Medulla oblongata (tissue), 1 donor: ENCODE data around the gene LEF1.

Source experiments
- DNase-seq: peaks from one replicate; pipeline ENCODE4 v3.0.0-alpha.2; 2015; ENCODE audit errors: extremely low spot score

LEF1 gene

DNA sequence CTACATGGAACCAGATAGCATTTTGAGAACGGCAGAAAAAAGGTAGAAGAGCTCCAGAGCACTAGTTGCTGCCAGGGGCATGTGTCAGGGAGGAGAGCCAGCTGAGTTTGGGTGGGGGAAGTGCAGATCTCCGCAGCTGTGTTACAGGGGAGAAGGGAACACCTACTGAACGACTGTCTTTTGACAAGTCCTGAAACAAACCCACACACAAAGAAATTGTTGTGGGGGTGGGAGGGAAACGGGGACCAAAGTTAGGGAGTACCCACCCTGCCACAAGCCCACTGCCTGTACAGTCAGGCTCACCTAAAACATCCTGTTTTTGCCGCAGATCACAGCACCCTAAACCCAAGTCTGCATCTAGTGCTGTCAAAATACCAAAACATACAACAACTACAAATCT, 55.5 kb downstream of the LEF1 start:
- DNase-seq: no peak

DNA sequence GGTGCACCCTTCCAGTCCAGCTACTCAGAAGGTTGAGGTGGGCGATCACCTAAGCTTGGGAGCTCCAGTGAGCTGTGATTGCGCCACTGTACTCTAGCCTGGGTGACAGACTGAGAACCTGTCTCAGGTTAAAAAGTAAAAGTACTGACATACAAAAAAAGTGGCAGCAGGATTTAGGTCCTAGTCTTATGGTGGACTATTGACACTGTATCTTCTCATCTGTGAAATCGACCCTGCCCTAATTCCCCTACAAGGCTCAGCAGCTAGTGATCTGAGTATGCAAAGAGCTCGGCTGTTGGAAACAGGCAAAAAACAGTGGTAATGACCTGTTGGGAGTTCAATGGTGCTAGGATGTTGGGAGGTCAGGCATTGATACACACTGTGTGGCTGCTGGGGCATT, 57.0 kb downstream of the LEF1 start:
- DNase-seq: no peak

DNA sequence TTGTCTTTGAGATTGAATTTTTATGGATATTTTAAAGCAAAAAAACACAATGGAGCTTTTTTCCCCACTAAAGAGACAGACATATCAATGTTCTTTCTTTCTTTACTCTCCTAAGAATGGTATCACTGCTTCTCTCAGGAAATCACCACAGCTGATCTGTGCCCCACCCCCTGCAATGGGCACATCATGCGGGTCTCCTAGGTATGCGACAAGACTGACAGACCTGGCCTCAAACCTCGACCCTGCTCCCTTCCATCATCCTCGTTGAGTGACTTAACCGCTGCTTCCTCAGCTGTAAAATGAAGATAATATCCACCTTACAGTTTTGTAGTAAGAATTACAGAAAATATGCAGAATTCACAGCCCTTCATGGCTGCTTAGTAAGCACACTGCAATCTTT, 58.3 kb downstream of the LEF1 start:
- DNase-seq: no peak

DNA sequence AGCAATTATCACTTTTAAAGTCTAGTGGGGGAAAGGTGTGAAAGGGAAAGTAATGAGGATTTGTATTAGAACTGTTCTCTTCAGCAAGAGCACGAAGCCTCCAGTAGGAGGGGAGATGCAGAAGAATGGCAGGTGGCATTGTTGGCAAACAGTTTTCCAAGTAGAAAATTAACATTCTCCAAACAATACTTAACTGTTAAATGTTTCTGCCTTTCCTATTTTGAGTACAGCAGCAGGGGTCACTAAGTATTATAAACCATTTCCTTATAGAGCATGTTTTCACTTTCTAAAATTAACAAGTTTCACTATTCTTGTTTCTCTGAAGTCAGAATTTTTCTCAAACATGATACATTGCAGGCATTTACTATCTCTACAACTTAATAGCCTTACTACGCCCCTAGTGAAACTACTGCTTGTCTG, 58.7 kb downstream of the LEF1 start:
- DNase-seq: no peak

DNA sequence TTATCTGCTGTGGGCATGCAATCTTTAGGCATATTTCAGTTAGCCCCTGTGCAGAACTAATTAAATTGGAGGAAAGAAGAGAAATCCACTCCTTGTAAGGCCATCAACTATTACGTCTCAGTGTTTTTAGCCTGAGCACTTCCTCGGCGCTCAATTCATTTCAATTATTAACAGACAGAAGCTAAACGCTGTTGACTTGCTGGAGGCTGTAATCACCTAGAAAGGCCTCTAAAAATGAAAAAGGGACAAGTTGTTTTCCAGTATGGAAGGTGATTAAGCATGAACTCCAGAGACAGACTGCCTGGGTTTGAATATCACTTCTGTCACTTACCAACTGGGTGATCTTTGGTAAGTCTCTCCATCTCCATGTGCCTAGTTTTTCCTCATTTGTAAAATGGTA, 59.6 kb downstream of the LEF1 start:
- no peak for DNase-seq

DNA sequence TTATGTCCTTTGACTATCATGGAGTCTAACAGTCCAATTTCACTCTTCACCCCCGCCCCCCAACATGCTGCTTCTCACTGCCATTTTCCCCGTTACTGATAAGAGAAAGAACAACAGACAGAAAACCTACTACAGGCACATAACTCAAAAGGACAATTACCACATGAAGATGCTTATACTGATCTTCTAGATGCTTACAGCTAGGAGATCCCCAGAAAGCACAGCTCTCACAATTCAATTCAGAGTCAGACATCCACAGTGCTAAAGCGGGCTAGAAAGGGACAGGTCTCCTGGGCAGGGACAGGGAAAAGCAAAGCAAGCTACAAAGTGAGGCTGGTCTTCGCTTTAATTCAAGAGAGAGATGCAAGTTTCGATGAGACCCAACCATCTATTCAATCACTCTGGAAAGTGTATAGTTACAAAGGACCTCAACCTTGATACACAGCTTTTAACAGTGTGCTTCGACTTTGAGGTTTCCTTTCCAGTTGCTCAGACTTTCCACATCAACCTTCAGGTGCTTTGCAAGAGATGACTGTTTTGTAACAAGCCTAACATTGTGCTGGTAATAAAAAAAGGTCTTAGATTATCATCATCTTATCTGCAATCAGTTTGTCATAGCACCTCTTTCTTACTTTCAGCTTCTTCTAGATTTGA, 60.9 kb downstream of the LEF1 start:
- no peak for DNase-seq

DNA sequence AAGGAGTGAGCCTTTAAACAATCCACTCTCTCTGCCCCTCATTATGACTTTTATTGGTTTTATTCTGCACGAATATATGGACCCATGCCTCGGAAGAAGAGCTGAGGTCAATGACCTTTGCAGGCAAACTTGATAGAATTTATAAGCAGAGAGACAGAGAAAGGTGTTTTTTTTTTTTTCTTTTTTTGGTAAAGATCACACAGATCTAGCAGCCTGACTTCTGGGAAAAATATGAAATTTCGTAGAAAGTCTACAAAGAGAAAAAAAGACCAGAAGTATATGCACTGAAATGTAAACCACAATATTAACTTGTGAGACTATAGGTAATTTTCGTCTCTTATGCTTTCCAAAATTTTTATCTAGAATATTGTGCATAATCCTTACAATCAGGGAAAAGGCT, 61.6 kb downstream of the LEF1 start:
- DNase-seq: no peak

DNA sequence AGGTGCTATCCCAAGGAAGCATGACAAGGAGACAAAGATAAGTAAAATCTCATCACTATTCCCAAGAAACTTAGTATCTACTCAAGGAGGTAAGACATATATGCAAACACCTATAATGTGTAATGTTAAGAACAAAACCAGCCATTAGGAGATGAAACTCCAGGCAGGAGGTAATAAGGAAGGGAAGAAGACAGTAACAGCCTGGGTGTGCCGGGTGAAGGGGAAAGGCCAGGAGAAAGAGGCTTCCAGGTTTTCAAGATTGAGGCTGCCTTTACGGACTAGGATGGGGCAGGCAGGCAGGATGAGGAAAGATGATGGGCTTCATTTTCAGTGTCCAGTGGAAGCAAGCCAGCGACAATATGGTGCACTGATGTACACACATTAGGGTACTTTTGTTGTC, 62.5 kb downstream of the LEF1 start:
- no peak for DNase-seq

DNA sequence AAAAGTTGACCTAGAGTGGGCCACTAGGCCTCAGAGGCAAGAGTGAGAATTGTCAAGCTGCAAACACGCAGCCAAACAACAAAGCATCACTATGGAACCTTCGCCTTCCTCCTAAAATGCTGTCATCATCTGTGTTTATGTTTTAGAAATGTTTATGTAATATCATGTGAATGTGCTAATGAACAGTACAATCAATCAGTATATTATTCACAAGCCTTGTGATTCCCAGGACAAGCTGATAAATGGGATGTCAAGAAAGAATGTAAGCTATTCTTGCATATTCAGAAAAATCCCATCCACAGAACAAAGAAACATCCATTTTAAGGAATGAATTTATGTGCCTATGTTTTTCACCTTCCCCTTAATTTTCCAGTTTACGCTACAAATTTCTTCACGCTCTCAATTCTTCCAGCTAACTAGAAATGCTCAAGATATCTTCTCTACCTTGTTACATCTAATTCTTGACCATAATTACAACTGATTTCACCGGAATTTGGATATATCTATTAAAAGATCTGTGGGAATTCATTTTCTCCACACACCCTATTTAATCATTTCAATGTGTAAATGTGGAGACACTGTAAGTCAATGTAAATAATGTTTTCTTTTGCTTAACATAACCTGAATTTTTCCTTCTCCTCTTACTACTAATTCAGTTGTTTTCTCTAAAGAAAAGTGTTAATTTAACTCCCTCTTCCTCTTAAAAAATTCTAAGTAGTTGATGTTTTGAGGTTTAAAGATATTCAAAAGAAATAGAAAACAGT, 65.5 kb downstream of the LEF1 start:
- DNase-seq: no peak

DNA sequence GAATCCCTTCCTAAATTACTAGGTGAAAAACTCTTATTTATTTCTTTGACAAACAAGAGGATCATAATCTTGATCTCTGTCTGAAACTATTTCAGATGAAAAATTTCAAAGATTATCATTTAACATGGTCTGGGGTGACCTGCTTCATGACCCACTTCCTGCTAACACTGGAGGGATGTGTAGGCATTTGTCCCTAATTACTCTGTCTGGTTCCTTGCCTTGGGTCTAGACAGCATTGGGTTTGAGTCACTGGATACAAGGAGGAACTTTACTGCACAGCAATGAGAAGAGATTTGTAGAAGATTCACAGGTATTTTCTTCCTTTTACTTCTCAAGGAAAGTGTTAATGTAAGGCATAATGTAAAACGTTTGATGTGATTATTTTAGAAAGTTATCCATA, 67.9 kb downstream of the LEF1 start:
- no peak for DNase-seq

DNA sequence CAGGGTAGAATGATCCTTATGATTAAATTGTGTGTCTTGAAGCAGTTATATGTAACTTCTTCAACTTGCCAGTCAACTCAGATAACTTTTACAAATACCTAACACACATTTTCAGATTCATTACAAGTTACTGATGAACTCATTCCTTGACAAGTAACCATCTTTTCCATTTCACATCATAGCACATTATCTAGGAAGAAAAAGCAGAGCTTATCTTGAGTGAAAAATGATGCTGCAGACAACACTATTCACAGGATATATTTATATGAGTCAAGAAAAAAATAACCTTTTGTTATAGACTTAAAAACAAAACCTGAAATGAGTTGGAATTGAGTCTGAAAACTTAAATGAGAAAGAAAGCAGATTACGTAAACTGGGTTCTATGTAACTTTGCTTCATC, 68.9 kb downstream of the LEF1 start:
- DNase-seq: no peak

DNA sequence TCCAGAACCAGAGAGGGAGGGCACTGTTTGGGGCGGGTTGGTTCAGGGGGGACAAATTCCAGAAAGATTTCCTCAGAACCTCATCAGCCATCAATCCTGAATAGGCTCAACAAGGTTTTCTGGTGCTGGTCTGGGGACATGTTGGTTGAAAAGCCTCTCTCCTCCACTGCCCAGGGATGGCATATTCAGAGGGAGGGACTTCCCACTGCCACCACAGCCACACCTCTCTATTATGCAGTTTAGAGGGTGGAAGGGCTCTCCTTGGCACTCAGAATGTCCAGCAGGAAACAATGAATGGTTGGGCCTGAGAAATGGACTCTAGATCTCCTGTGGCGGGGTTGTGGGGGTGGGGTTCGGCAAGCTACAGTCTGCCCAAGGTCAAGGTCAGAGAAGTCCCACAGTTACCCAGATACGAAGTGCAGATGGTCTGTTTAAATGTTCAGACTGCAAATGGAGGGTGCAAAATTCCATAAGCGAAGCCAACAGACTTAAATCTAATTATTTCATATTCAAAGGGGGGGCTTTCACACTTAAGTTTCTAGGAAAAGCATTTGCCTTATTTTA, 70.7 kb downstream of the LEF1 start:
- DNase-seq: no peak

DNA sequence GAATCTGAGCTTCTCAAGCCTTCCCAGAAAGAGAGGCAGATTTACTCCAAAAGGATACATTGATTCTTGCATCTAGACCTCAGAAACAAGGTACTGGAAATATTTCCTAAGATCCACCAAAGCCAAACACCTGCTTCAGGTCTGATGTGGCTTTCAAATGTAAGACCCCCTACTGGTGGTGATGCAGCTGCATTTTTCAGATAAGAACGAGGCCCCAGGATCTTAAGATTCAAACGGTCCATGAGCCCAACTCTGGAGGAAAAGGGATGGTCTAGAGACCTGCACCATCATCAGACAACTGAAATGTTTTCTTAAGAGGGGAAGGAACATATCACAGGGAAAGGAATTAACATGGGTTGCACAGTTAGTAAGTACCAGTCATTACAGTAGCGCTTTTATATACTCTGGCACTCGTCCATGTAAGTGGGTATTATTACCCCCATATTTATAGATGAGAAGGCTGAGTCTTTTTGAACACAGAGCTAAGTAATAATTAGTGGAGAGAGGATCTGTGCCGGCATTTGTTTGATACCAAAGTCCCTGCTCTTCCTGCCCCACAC, 73.7 kb downstream of the LEF1 start:
- no peak for DNase-seq

DNA sequence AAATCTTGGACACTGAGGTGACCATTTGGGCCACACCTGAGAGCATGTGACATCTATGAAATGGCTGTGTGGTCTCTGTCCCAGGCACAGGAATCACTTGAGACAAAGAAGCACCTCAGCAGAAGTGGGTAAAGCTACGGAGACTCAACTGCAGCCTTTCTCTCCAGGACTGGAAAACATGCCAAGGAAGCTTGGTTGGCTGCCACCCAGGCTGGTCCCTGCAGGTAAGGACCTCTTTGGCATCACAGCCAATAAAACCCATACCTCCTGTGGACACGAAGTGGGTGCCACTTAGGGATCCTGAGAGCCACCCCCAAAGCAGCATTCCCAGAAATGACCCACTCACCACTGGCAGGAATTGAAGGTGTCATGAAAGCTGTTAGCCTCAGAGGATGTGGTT, 74.6 kb downstream of the LEF1 start:
- DNase-seq: no peak

DNA sequence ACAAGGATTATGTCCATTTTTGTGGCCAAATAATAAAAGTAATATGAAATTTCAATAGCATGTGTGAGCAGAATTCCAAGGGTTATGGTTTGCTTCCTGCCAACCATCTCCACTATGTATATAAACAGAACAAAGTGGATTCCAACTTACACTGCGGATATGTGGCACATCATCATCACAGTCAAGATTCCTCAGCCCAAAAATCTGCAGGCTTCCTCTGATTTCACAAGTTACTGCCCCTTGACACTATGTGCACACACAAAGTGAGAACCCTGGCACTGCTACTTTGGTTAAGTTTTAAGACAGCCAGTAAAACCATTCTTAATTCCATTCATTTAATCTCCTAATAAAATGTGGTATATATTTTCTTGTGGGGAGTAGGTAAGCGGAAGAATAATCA, 76.4 kb downstream of the LEF1 start:
- DNase-seq: no peak

DNA sequence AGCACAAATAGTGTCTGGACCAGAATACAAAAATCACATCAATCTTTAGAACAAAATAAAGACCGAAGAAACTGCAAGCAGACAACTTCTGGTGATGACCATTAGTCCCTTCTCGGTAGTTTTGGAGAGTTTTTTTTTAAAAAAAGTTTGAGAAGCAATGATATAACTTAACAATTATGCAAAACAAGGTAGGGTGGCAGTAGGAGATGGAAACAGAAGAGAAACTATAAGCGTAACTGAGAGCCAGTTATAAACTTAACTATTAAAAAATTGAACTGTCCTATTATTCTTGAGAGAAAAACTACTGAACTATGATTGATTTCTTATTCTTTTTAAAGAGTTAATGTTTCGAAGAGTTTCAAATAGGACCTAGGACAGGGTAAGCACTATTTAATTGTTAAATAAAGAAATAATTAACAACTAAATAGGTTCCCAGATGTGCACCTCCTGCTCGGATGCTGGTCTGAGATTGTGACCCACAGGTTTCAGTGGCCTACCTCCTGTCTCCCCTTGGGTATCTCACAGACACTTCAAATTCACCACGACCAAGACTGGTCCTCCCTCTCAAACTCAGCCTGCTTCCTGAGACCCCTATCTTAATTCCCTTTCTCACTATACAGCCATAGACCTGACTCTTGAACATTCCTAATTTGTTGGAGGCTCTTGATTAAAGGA, 81.3 kb downstream of the LEF1 start:
- no peak for DNase-seq

DNA sequence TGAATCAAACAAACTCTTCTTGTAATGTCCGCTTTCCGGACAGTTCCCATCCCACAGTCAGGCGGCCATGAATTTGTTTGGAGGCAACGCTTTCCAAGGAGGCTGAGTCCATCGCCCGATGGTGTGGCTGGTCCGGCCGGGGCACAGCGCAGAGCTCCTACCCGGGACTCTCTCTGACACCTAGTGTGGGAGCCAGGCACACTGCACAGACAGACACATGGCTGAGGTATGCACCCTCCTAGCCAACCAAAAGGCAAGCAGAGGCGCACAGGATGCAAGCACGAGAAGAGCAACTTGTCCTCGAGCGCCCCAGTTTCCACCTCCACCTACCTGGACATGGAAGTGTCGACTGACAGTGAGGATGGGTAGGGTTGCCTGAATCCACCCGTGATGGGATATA, 87.5 kb downstream of the LEF1 start:
- DNase-seq: no peak

DNA sequence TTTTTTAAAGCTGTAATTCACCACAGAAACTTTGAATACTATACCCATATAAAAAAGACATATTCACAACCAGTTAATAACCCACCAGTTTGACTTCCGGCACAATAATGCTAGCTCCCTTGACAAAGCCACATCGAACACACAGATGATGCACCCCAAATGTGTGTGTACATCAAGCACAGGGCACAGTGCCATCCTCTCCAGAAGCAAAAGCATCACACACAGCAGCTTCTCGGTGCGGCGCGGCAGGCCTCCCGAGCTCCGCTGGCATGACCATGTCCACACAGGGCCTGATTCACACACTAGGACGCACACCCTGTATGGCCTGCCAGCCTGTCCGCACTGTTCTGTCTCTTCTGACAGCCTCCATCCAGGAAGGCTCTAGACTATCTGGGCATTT, 88.0 kb downstream of the LEF1 start:
- DNase-seq: no peak

DNA sequence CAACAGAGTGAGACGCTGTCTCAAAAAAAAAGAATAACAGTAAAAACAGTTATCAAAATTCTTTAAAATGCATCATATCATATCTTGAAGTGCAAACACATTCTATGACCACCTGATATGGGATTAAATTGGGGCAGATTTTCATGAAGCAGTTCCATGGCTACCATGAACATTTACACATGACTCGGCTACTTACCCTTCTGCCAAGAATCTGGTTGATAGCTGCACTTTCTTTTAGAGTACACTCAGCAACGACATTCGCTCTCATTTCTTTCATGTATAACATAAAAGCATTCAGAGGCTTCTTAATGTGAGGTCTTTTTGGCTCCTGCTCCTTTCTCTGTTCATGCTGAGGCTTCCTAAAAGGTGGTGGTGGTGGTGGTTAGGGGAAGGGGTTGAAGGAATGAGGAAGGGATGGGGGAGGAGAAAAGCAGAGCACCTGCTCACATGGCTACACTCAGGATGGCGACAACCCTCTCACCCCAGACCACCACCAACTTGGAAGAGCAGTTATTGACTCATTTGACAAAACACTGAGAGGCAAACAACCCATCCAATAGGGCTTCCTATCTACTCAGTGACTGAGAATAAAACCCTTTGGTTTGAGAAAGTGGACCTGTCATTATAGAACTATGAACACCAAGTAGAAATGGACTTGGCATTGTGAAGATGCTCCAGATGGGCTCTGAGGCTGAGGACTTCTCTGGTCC, 90.6 kb downstream of the LEF1 start:
- no peak for DNase-seq

DNA sequence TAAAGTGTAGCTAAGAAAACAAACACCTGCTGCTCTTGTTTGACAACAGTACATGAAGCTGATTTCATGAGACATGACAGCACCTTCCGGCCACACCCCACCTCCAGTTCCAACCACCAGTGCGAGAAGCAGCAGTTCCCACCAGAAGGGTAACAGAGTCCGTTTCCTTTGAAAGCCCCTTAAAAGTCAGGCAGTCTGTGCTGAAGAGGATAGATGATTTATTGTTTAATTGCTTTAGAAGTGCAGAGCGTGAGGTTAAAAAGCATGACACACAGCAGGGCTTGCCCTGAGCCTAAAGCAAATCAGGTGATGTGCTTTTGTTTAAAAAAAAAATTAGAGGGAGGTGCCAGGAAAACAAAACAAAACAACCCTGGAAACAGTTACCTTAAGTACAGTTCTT, 96.4 kb downstream of the LEF1 start:
- no peak for DNase-seq

DNA sequence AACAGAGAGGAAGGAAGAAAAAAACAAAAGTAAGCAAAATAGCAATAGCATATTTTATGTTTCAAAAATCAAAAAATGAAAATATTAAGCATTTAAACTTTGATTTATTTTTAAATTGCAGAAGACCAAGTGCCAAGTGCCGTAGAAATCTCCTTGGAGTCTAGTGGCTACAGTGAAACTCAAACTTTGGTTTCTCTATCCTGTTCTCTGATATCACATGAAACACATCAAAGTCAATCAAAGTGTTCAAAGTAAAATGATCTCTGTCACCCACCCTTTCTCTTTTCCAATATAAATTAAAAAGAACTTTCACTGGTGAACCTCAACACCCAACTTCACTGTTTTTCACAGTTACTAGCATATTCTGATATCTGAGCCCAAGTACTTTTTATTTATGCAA, 98.0 kb downstream of the LEF1 start:
- no peak for DNase-seq

DNA sequence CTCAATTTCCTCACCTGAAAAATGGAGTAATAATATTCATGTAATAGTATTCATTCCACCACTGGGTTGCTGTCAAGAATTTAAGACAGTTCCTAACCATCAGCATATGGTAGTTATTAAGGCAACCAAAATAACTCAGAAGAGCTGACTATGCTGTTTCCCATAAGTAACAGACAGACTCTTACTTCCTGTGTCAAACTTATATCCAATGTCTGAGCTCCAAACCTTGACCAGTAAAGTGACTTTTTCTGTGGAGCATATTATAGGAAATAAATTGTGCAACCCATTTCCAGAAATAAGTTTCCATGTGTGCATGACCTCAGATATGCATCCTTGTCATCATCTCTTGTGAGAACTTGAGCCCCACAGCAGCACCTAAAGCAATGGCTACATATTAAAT, 100.3 kb downstream of the LEF1 start:
- DNase-seq: no peak
